Epithelial cell of umbilical artery (primary cell): ENCODE measurements around the gene ISYNA1. TPM values are rescaled to one million over a fixed set of nuclear protein-coding genes. Genes with fewer than 3 reads are reported as not detected.

Experiments used
- total RNA-seq: library from RNA; depleted of rRNA; stranded (reverse); fragments of >200 nt; gene quantifications from 2 replicates; pipeline ENCODE4 v1.2.3, GENCODE V29; 2014

The ISYNA1 gene
- 24.6 and 37.7 TPM in 2 replicates for total RNA-seq

GRCh38 chr19:18437491-18438330 is at the start of gene ISYNA1:
Gene ISYNA1, minus strand, starts transcription at chr19:18438133. Its CDS starts 154 bp downstream, at chr19:18437979.

GRCh38 chr19:18419195-18419698 is 18.7 kb downstream of the ISYNA1 start, which contains the start of gene SSBP4:
Gene SSBP4, plus strand, starts transcription at chr19:18419398. Its CDS starts 251 bp downstream, at chr19:18419649.

GRCh38 chr19:18397242-18398202 is 40.4 kb downstream of the ISYNA1 start, which contains the start of gene LRRC25:
Gene LRRC25, minus strand, starts transcription at chr19:18397622. Its CDS starts 659 bp downstream, at chr19:18396963.

GRCh38 chr19:18385675-18386542 is 52.0 kb downstream of the ISYNA1 start, which contains the start of gene GDF15:
Gene GDF15, plus strand, starts transcription at chr19:18386158. Its CDS starts 32 bp downstream, at chr19:18386190.

Other genes with a start within 250 kb of the ISYNA1 start
- gene MPV17L2, start 244.9 kb downstream of the ISYNA1 start, total RNA-seq, result 9.4 and 15.3 TPM in 2 replicates
- under 0.01 TPM in 1 of 2 replicates, not detected in the other for gene RAB3A, start 234.1 kb downstream of the ISYNA1 start, total RNA-seq
- 0.15 TPM in 1 of 2 replicates, not detected in the other for gene PDE4C, start 211.7 kb downstream of the ISYNA1 start, total RNA-seq
- under 0.01 TPM in 2 replicates for gene IQCN, start 163.7 kb downstream of the ISYNA1 start, total RNA-seq
- gene JUND, start 156.5 kb downstream of the ISYNA1 start, total RNA-seq, result 58.8 and 80.2 TPM in 2 replicates
- gene LSM4, start 115.1 kb downstream of the ISYNA1 start, total RNA-seq, result 128 and 177 TPM in 2 replicates
- 13.3 and 19.9 TPM in 2 replicates for gene PGPEP1, start 97.5 kb downstream of the ISYNA1 start, total RNA-seq
- gene GDF15, start 52.0 kb downstream of the ISYNA1 start, total RNA-seq, result 108 and 126 TPM in 2 replicates
- gene LRRC25, start 40.5 kb downstream of the ISYNA1 start, total RNA-seq, result not detected in 2 replicates
- 71.0 and 93.2 TPM in 2 replicates for gene SSBP4, start 18.7 kb downstream of the ISYNA1 start, total RNA-seq
- gene ELL, start 83.9 kb upstream of the ISYNA1 start, total RNA-seq, result 10.2 and 10.4 TPM in 2 replicates
- gene FKBP8, start 105.4 kb upstream of the ISYNA1 start, total RNA-seq, result 136 and 184 TPM in 2 replicates
- gene KXD1, start 119.7 kb upstream of the ISYNA1 start, total RNA-seq, result 55.3 and 71.5 TPM in 2 replicates
- gene UBA52, start 133.7 kb upstream of the ISYNA1 start, total RNA-seq, result 460 and 873 TPM in 2 replicates
- 79.9 and 109 TPM in 2 replicates for gene REX1BD, start 150.7 kb upstream of the ISYNA1 start, total RNA-seq
- not detected in 2 replicates for gene CRLF1, start 168.7 kb upstream of the ISYNA1 start, total RNA-seq
- gene TMEM59L, start 174.7 kb upstream of the ISYNA1 start, total RNA-seq, result under 0.01 and 0.15 TPM in 2 replicates
- 2.3 and 4.2 TPM in 2 replicates for gene KLHL26, start 198.9 kb upstream of the ISYNA1 start, total RNA-seq
- 0.97 and 1.1 TPM in 2 replicates for gene CRTC1, start 245.5 kb upstream of the ISYNA1 start, total RNA-seq